Measurements from ENCODE around the gene AKR1E2.

AKR1E2 gene

GRCh38 chr10:4825868-4826791 is at the start of gene AKR1E2:
Gene AKR1E2, plus strand, starts transcription at chr10:4826207. Its CDS starts 118 bp downstream, at chr10:4826325.
- CTCF ChIA-PET = no interaction called here
- TF ChIP-seq LEF1 (IDR thresholded peaks at IDR 0.05; ENCODE audit: borderline replicate concordance) (no peak), BHLHE40 (IDR thresholded peaks at IDR 0.05; ENCODE audit: borderline replicate concordance) (no peak), NFRKB (IDR thresholded peaks at IDR 0.05) (no peak)
- DNase-seq (ENCODE audit: extremely low spot score) = no peak
- POLR2A ChIA-PET = no interaction called here

- POLR2A ChIA-PET = interaction anchor here (1.4 kb wide), 1 partner anchor 991 kb away, joined by 3 read pairs; the partner anchor contains the start of gene KLF6
- CTCF ChIA-PET = interaction anchor here (0.6 kb wide), 1 partner anchor 358 kb away, joined by 3 read pairs; no protein-coding TSS in a partner anchor
- TF ChIP-seq HDGF (IDR thresholded peaks at IDR 0.05; ENCODE audit: borderline replicate concordance) (no peak), CTBP1 (IDR thresholded peaks at IDR 0.05; ENCODE audit: borderline replicate concordance) (no peak), ZNF384 (IDR thresholded peaks at IDR 0.05) (no peak), ARNT (IDR thresholded peaks at IDR 0.05) (no peak), FOXM1 (IDR thresholded peaks at IDR 0.05; ENCODE audit: borderline replicate concordance) (no peak), ELF4 (IDR thresholded peaks at IDR 0.05) (no peak), FOXA1 (IDR thresholded peaks at IDR 0.05) (no peak), LEF1 (IDR thresholded peaks at IDR 0.05; ENCODE audit: borderline replicate concordance) (no peak), SP1 (IDR thresholded peaks at IDR 0.05) (no peak), FOXK2 (IDR thresholded peaks at IDR 0.05) (no peak), L3MBTL2 (conservative IDR thresholded peaks at IDR 0.05) (no peak), NFRKB (IDR thresholded peaks at IDR 0.05) (no peak), PKNOX1 (IDR thresholded peaks at IDR 0.05) (no peak), SUZ12 (IDR thresholded peaks at IDR 0.05) (no peak), BHLHE40 (IDR thresholded peaks at IDR 0.05; ENCODE audit: borderline replicate concordance) (no peak), TARDBP (IDR thresholded peaks at IDR 0.05) (no peak)
- DNase-seq (ENCODE audit: extremely low spot score) = no peak
Measured at GRCh38 chr10:4776234-4776638, 49.8 kb upstream of the AKR1E2 start.

- TF ChIP-seq BHLHE40 (IDR thresholded peaks at IDR 0.05; ENCODE audit: borderline replicate concordance) = no peak
- POLR2A ChIA-PET = no interaction called here
- CTCF ChIA-PET = no interaction called here
- no peak for DNase-seq (ENCODE audit: extremely low spot score)
Measured at GRCh38 chr10:4778761-4779160, 47.2 kb upstream of the AKR1E2 start.

- no peak for DNase-seq (ENCODE audit: extremely low spot score)
- POLR2A ChIA-PET = no interaction called here
- TF ChIP-seq ARNT (IDR thresholded peaks at IDR 0.05) (no peak), SUZ12 (IDR thresholded peaks at IDR 0.05) (no peak), L3MBTL2 (conservative IDR thresholded peaks at IDR 0.05) (no peak), LEF1 (IDR thresholded peaks at IDR 0.05; ENCODE audit: borderline replicate concordance) (no peak), NFRKB (IDR thresholded peaks at IDR 0.05) (no peak), TARDBP (IDR thresholded peaks at IDR 0.05) (no peak), SP1 (IDR thresholded peaks at IDR 0.05) (no peak), PKNOX1 (IDR thresholded peaks at IDR 0.05) (no peak), BHLHE40 (IDR thresholded peaks at IDR 0.05; ENCODE audit: borderline replicate concordance) (no peak), FOXK2 (IDR thresholded peaks at IDR 0.05) (no peak), CTBP1 (IDR thresholded peaks at IDR 0.05; ENCODE audit: borderline replicate concordance) (no peak), FOXM1 (IDR thresholded peaks at IDR 0.05; ENCODE audit: borderline replicate concordance) (no peak), HDGF (IDR thresholded peaks at IDR 0.05; ENCODE audit: borderline replicate concordance) (no peak)
- CTCF ChIA-PET = no interaction called here
Measured at GRCh38 chr10:4780091-4780490, 45.9 kb upstream of the AKR1E2 start.

- POLR2A ChIA-PET = no interaction called here
- no peak for DNase-seq (ENCODE audit: extremely low spot score)
- CTCF ChIA-PET = no interaction called here
- TF ChIP-seq FOXA1 (IDR thresholded peaks at IDR 0.05) (no peak), ELF4 (IDR thresholded peaks at IDR 0.05) (no peak), CTBP1 (IDR thresholded peaks at IDR 0.05; ENCODE audit: borderline replicate concordance) (no peak), HDGF (IDR thresholded peaks at IDR 0.05; ENCODE audit: borderline replicate concordance) (no peak), ARNT (IDR thresholded peaks at IDR 0.05) (no peak), SP1 (IDR thresholded peaks at IDR 0.05) (no peak), FOXK2 (IDR thresholded peaks at IDR 0.05) (no peak), LEF1 (IDR thresholded peaks at IDR 0.05; ENCODE audit: borderline replicate concordance) (no peak), PKNOX1 (IDR thresholded peaks at IDR 0.05) (no peak), BHLHE40 (IDR thresholded peaks at IDR 0.05; ENCODE audit: borderline replicate concordance) (no peak), ZNF384 (IDR thresholded peaks at IDR 0.05) (no peak), NFRKB (IDR thresholded peaks at IDR 0.05) (no peak), L3MBTL2 (conservative IDR thresholded peaks at IDR 0.05) (no peak), SUZ12 (IDR thresholded peaks at IDR 0.05) (no peak), TARDBP (IDR thresholded peaks at IDR 0.05) (no peak), FOXM1 (IDR thresholded peaks at IDR 0.05; ENCODE audit: borderline replicate concordance) (no peak)
Measured at GRCh38 chr10:4780782-4781181, 45.2 kb upstream of the AKR1E2 start.

GRCh38 chr10:4781955-4782354 is 44.1 kb upstream of the AKR1E2 start:
- no peak for DNase-seq (ENCODE audit: extremely low spot score)
- CTCF ChIA-PET = no interaction called here
- no peak for TF ChIP-seq NFRKB (IDR thresholded peaks at IDR 0.05)
- POLR2A ChIA-PET = no interaction called here

Data from HEK293T (cell line).